Measurements from ENCODE around the gene IL1F10. TPM values are rescaled to one million over a fixed set of nuclear protein-coding genes. Genes with fewer than 3 reads are reported as not detected.

The IL1F10 gene
- total and polyA plus RNA-seq, 2 of the 8 experiments (the other 6 are each of a cell fraction or from before 2014, with no cell fraction given) = not detected

DNA sequence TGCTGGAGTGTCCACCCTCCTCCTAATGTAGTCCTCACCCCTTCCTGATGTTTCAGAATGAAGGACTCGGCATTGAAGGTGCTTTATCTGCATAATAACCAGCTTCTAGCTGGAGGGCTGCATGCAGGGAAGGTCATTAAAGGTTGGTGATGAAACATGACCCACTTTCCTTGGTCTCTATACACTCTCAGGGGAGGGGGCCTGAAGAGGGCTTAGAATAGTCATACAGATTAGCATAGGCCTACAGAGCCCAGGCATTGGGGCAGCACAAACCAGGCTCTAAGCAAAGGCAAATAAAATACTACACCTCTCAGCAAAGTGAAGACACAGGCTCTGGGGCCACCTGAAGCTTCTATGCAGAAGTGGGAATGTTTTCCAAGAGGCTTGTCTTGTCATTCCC lies 7.0 kb upstream of the IL1F10 start:
- no peak overlapping the region; a peak in 1 of 4 replicates for H3K4me2 ChIP-seq (ENCODE audit: insufficient read depth in 1 of 2, low read depth in 2 of 2, low read length in 2 of 2)
- no peak overlapping the region for H3K18ac ChIP-seq (ENCODE audit: extremely low read depth, low read length)
- FAIRE-seq (no peak), DNase-seq (ENCODE audit: low read depth in 1 of 2, low spot score in 2 of 2) (no peak)
- H4K20me1 ChIP-seq (replicated peaks in 1 of 2; ENCODE audit: control insufficient read depth in 1 of 2, insufficient read depth in 2 of 2, low read length in 2 of 2) = peaks cover 0 to 2% of the 10 kb centered on the region in 2 experiments
- no peaks in the 10 kb centered on the region for H3K4me1 ChIP-seq (replicated peaks in 1 of 4; ENCODE audit: control insufficient read depth in 3 of 4, insufficient read depth in 4 of 4, low read length in 3 of 4)
- H2BK120ac ChIP-seq (replicated peaks; ENCODE audit: low read depth, low read length) = no peak overlapping the region
- H3K36me3 ChIP-seq (ENCODE audit: control insufficient read depth in 2 of 4, insufficient read depth in 4 of 4, low read length in 3 of 4) = no peaks in the 10 kb centered on the region
- H2BK5ac ChIP-seq (ENCODE audit: low read depth, low read length) = no peak overlapping the region
- H3K79me1 ChIP-seq (ENCODE audit: low read depth, low read length) = no peaks in the 10 kb centered on the region
- no peaks in the 10 kb centered on the region for H3K27me3 ChIP-seq (replicated peaks in 1 of 4; ENCODE audit: control insufficient read depth in 3 of 4, extremely low read depth in 1 of 4, insufficient read depth in 3 of 4, low read length in 3 of 4)
- H3K14ac ChIP-seq (ENCODE audit: insufficient read length) = no peak overlapping the region
- 57% methylated on average over 1 of the region's 1 CpG; no CpG with 5 or more reads in 1 of the 2 experiments for WGBS, 2 experiments (ENCODE audit: extremely low coverage in 1 of 2, insufficient coverage in 1 of 2, insufficient read length in 1 of 2, insufficient replicate concordance in 2 of 2, low coverage in 1 of 2, low lambda C conversion rate in 2 of 2, missing lambda C conversion rate in 1 of 2)
- no peaks in the 10 kb centered on the region for H3K79me2 ChIP-seq (ENCODE audit: control insufficient read depth in 1 of 2, insufficient read depth in 2 of 2, low read length in 2 of 2)
- H2BK15ac ChIP-seq (ENCODE audit: low read length) = no peak overlapping the region
- ChIA-PET POLR2A (ENCODE audit: partially characterized antibody) (interaction anchor here (0.9 kb wide), 1 partner anchor 138 kb away, joined by 3 read pairs; no protein-coding TSS in a partner anchor), CTCF (ENCODE audit: partially characterized antibody) (interaction anchor here (1.2 kb wide), 1 partner anchor 81 kb away, joined by 3 read pairs; no protein-coding TSS in a partner anchor)
- H3K23me2 ChIP-seq (ENCODE audit: low read depth, low read length) = no peaks in the 10 kb centered on the region; the same call in 1 of the 2 replicates
- H2BK12ac ChIP-seq (ENCODE audit: low read depth, low read length) = no peak overlapping the region
- H3K4me3 ChIP-seq (ENCODE audit: extremely low read depth in 1 of 4, insufficient read depth in 2 of 4, low read depth in 3 of 4, low read length in 4 of 4) = no peak overlapping the region
- no peak overlapping the region for H3K23ac ChIP-seq (ENCODE audit: insufficient read length)
- H4K91ac ChIP-seq (replicated peaks; ENCODE audit: insufficient read length, low read length) = no peak overlapping the region
- no peak overlapping the region for H3K4ac ChIP-seq (replicated peaks; ENCODE audit: insufficient read length, low read depth, low read length)
- H3K9ac ChIP-seq (replicated peaks in 1 of 4; ENCODE audit: extremely low read depth in 1 of 4, low read depth in 3 of 4, low read length in 3 of 4) = no peak overlapping the region
- no peak overlapping the region for H2AK5ac ChIP-seq (ENCODE audit: low read depth, low read length)
- H2BK20ac ChIP-seq (ENCODE audit: low read length) = no peak overlapping the region
- no peak overlapping the region for H4K5ac ChIP-seq (ENCODE audit: insufficient read length, low read depth, low read length)
- H3K56ac ChIP-seq (replicated peaks; ENCODE audit: insufficient read length, low read depth, low read length) = no peak overlapping the region
- H3K27ac ChIP-seq (ENCODE audit: low read depth, low read length) = no peak overlapping the region
- H4K8ac ChIP-seq (ENCODE audit: extremely low read depth, insufficient read depth, low read length) = no peak overlapping the region
- no peak overlapping the region for H2AFZ ChIP-seq (ENCODE audit: low read length)
- TF ChIP-seq RXRA (IDR thresholded peaks at IDR 0.05; ENCODE audit: insufficient read depth, low read depth, low read length) (no peak), RAD21 (IDR thresholded peaks at IDR 0.05 in 1 of 2, conservative IDR thresholded peaks at IDR 0.05 in 1 of 2; ENCODE audit: low read depth in 2 of 2, low read length in 2 of 2) (no peak), BRCA1 (IDR thresholded peaks at IDR 0.05; ENCODE audit: low read depth, low read length) (no peak), GABPA (IDR thresholded peaks at IDR 0.05; ENCODE audit: borderline replicate concordance, insufficient read depth, low read length) (no peak), RBBP5 (IDR thresholded peaks at IDR 0.05; ENCODE audit: borderline replicate concordance, low read depth, low read length) (no peak), POLR2AphosphoS5 (IDR thresholded peaks at IDR 0.05; ENCODE audit: low read depth, low read length) (no peak)
- H3K9me3 ChIP-seq (ENCODE audit: insufficient read depth in 2 of 2, low read depth in 1 of 2, low read length in 1 of 2) = peaks cover 4 to 6% of the 10 kb centered on the region in 2 experiments; a peak in 1 of 4 replicates
